Measurements from ENCODE around the gene TFEB.

GRCh38 chr6:41670703-41671360, 64.6 kb downstream of the TFEB start:
- TF ChIP-seq POLR2A (IDR thresholded peaks at IDR 0.05; ENCODE audit: low read depth) (no peak), CTCF (IDR thresholded peaks at IDR 0.05) (no peak), POLR2AphosphoS5 (IDR thresholded peaks at IDR 0.05) (no peak)

Measured in esophagus muscularis mucosa (tissue), 3 donors.